ENCODE measurements around the gene HELLS. TPM values are rescaled to one million over a fixed set of nuclear protein-coding genes. Genes with fewer than 3 reads are reported as not detected.
"Not testable (repeated sequence)": the region's sequence is repeated elsewhere in the genome, so short reads cannot be mapped to it uniquely, and the experiment has no call there.

Gene HELLS
- total and polyA plus RNA-seq, 9 donors: 5.7 to 19.4 (median 9.8) TPM

- not testable (repeated sequence) for H3K4me3 ChIP-seq (ENCODE audit: low read length); H3K27me3 ChIP-seq (ENCODE audit: control insufficient read depth, insufficient read depth, low read length); DNase-seq; H3K36me3 ChIP-seq (ENCODE audit: control insufficient read depth, insufficient read depth, low read length); H3K27ac ChIP-seq (ENCODE audit: low read length); H3K9me3 ChIP-seq (replicated peaks; ENCODE audit: control insufficient read depth, low read depth, low read length); H3K4me1 ChIP-seq (ENCODE audit: control insufficient read depth, insufficient read depth, low read length)
- WGBS (ENCODE audit: insufficient coverage): no CpG with 5 or more reads among the region's 2 CpGs
Measured at GRCh38 chr10:94542282-94542681, 3.3 kb upstream of the HELLS start.

- Histone ChIP-seq H3K27ac (ENCODE audit: low read length) (no peak overlapping the region), H3K27me3 (ENCODE audit: control insufficient read depth, insufficient read depth, low read length) (peaks cover 2% of the 10 kb centered on the region), H3K9me3 (replicated peaks; ENCODE audit: control insufficient read depth, low read depth, low read length) (no peaks in the 10 kb centered on the region), H3K4me1 (ENCODE audit: control insufficient read depth, insufficient read depth, low read length) (peaks cover 3% of the 10 kb centered on the region), H3K4me3 (ENCODE audit: low read length) (peak overlapping the region; percentile 94), H3K36me3 (ENCODE audit: control insufficient read depth, insufficient read depth, low read length) (no peaks in the 10 kb centered on the region)
- under 1% methylated on average over 20 of the region's 25 CpGs for WGBS (ENCODE audit: insufficient coverage)
- peak; percentile 44 for DNase-seq
Measured at GRCh38 chr10:94546049-94546900, 687 bp downstream of the HELLS start.

- no CpG with 5 or more reads among the region's 1 CpG for WGBS (ENCODE audit: insufficient coverage)
- Histone ChIP-seq H3K4me3 (ENCODE audit: low read length) (peak overlapping the region; percentile 94), H3K9me3 (replicated peaks; ENCODE audit: control insufficient read depth, low read depth, low read length) (no peaks in the 10 kb centered on the region), H3K27ac (ENCODE audit: low read length) (no peak overlapping the region), H3K4me1 (ENCODE audit: control insufficient read depth, insufficient read depth, low read length) (peaks cover 3% of the 10 kb centered on the region), H3K27me3 (ENCODE audit: control insufficient read depth, insufficient read depth, low read length) (peaks cover 2% of the 10 kb centered on the region), H3K36me3 (ENCODE audit: control insufficient read depth, insufficient read depth, low read length) (no peaks in the 10 kb centered on the region)
- peak; percentile 19 for DNase-seq
Measured at GRCh38 chr10:94546901-94547185, 1.3 kb downstream of the HELLS start.

GRCh38 chr10:94549221-94549620, 3.6 kb downstream of the HELLS start:
- no peak overlapping the region for H3K27ac ChIP-seq (ENCODE audit: low read length)
- no peaks in the 10 kb centered on the region for H3K27me3 ChIP-seq (ENCODE audit: control insufficient read depth, insufficient read depth, low read length)
- H3K4me3 ChIP-seq (ENCODE audit: low read length): no peak overlapping the region
- DNase-seq: no peak
- H3K9me3 ChIP-seq (replicated peaks; ENCODE audit: control insufficient read depth, low read depth, low read length): no peaks in the 10 kb centered on the region
- H3K36me3 ChIP-seq (ENCODE audit: control insufficient read depth, insufficient read depth, low read length): no peaks in the 10 kb centered on the region
- H3K4me1 ChIP-seq (ENCODE audit: control insufficient read depth, insufficient read depth, low read length): peaks cover 3% of the 10 kb centered on the region

- not testable (repeated sequence) for H3K4me1 ChIP-seq (ENCODE audit: control insufficient read depth, insufficient read depth, low read length); H3K9me3 ChIP-seq (replicated peaks; ENCODE audit: control insufficient read depth, low read depth, low read length); H3K27me3 ChIP-seq (ENCODE audit: control insufficient read depth, insufficient read depth, low read length); DNase-seq; H3K36me3 ChIP-seq (ENCODE audit: control insufficient read depth, insufficient read depth, low read length); H3K27ac ChIP-seq (ENCODE audit: low read length); H3K4me3 ChIP-seq (ENCODE audit: low read length)
- WGBS (ENCODE audit: insufficient coverage): 100% methylated on average over 5 of the region's 13 CpGs
Measured at GRCh38 chr10:94567714-94568307, 22.2 kb downstream of the HELLS start.

- Histone ChIP-seq H3K36me3 (ENCODE audit: control insufficient read depth, insufficient read depth, low read length) (peaks cover 5% of the 10 kb centered on the region), H3K4me1 (ENCODE audit: control insufficient read depth, insufficient read depth, low read length) (no peaks in the 10 kb centered on the region), H3K9me3 (replicated peaks; ENCODE audit: control insufficient read depth, low read depth, low read length) (no peaks in the 10 kb centered on the region), H3K27me3 (ENCODE audit: control insufficient read depth, insufficient read depth, low read length) (no peaks in the 10 kb centered on the region), H3K27ac (ENCODE audit: low read length) (no peak overlapping the region), H3K4me3 (ENCODE audit: low read length) (no peak overlapping the region)
- DNase-seq: no peak
Measured at GRCh38 chr10:94571081-94571480, 25.5 kb downstream of the HELLS start.

GRCh38 chr10:94571528-94571927, 25.9 kb downstream of the HELLS start:
- Histone ChIP-seq H3K36me3 (ENCODE audit: control insufficient read depth, insufficient read depth, low read length) (peaks cover 5% of the 10 kb centered on the region), H3K9me3 (replicated peaks; ENCODE audit: control insufficient read depth, low read depth, low read length) (no peaks in the 10 kb centered on the region), H3K27ac (ENCODE audit: low read length) (no peak overlapping the region), H3K4me1 (ENCODE audit: control insufficient read depth, insufficient read depth, low read length) (no peaks in the 10 kb centered on the region), H3K27me3 (ENCODE audit: control insufficient read depth, insufficient read depth, low read length) (no peaks in the 10 kb centered on the region), H3K4me3 (ENCODE audit: low read length) (no peak overlapping the region)
- no CpG with 5 or more reads among the region's 3 CpGs for WGBS (ENCODE audit: insufficient coverage)
- no peak for DNase-seq

GRCh38 chr10:94578790-94579189, 33.2 kb downstream of the HELLS start:
- Histone ChIP-seq H3K4me3 (ENCODE audit: low read length) (no peak overlapping the region), H3K9me3 (replicated peaks; ENCODE audit: control insufficient read depth, low read depth, low read length) (no peaks in the 10 kb centered on the region), H3K4me1 (ENCODE audit: control insufficient read depth, insufficient read depth, low read length) (no peaks in the 10 kb centered on the region), H3K36me3 (ENCODE audit: control insufficient read depth, insufficient read depth, low read length) (peaks cover 7% of the 10 kb centered on the region), H3K27me3 (ENCODE audit: control insufficient read depth, insufficient read depth, low read length) (no peaks in the 10 kb centered on the region), H3K27ac (ENCODE audit: low read length) (no peak overlapping the region)
- 60% methylated on average over 1 of the region's 4 CpGs for WGBS (ENCODE audit: insufficient coverage)
- DNase-seq: no peak

- no peak for DNase-seq
- no peak overlapping the region for H3K27ac ChIP-seq (ENCODE audit: low read length)
- H3K27me3 ChIP-seq (ENCODE audit: control insufficient read depth, insufficient read depth, low read length): no peaks in the 10 kb centered on the region
- H3K4me3 ChIP-seq (ENCODE audit: low read length): no peak overlapping the region
- H3K9me3 ChIP-seq (replicated peaks; ENCODE audit: control insufficient read depth, low read depth, low read length): no peaks in the 10 kb centered on the region
- H3K4me1 ChIP-seq (ENCODE audit: control insufficient read depth, insufficient read depth, low read length): no peaks in the 10 kb centered on the region
- peaks cover 4% of the 10 kb centered on the region for H3K36me3 ChIP-seq (ENCODE audit: control insufficient read depth, insufficient read depth, low read length)
Measured at GRCh38 chr10:94583124-94583523, 37.5 kb downstream of the HELLS start.

- DNase-seq: no peak
- H3K9me3 ChIP-seq (replicated peaks; ENCODE audit: control insufficient read depth, low read depth, low read length): no peaks in the 10 kb centered on the region
- H3K27me3 ChIP-seq (ENCODE audit: control insufficient read depth, insufficient read depth, low read length): no peaks in the 10 kb centered on the region
- no peaks in the 10 kb centered on the region for H3K4me1 ChIP-seq (ENCODE audit: control insufficient read depth, insufficient read depth, low read length)
- WGBS (ENCODE audit: insufficient coverage): no CpG with 5 or more reads among the region's 1 CpG
- H3K36me3 ChIP-seq (ENCODE audit: control insufficient read depth, insufficient read depth, low read length): peaks cover 7% of the 10 kb centered on the region
- H3K27ac ChIP-seq (ENCODE audit: low read length): no peak overlapping the region
- H3K4me3 ChIP-seq (ENCODE audit: low read length): no peak overlapping the region
Measured at GRCh38 chr10:94591461-94592205, 46.0 kb downstream of the HELLS start.

Measured in muscle of leg (tissue), 11 donors.